HG03045 (cell line): Measurements from ENCODE around the gene PRPF38B.
A peak's percentile ranks its signal among the peaks of the same experiment; 100 is the strongest.

Experiments
- ATAC-seq: cut with Tn5 transposase; IDR thresholded peaks from one replicate; pipeline ENCODE4 v1.9.1; 2021; ENCODE audit warnings: mild to moderate bottlenecking, moderate library complexity; ENCODE audit not compliant: unreplicated experiment

Gene PRPF38B

DNA sequence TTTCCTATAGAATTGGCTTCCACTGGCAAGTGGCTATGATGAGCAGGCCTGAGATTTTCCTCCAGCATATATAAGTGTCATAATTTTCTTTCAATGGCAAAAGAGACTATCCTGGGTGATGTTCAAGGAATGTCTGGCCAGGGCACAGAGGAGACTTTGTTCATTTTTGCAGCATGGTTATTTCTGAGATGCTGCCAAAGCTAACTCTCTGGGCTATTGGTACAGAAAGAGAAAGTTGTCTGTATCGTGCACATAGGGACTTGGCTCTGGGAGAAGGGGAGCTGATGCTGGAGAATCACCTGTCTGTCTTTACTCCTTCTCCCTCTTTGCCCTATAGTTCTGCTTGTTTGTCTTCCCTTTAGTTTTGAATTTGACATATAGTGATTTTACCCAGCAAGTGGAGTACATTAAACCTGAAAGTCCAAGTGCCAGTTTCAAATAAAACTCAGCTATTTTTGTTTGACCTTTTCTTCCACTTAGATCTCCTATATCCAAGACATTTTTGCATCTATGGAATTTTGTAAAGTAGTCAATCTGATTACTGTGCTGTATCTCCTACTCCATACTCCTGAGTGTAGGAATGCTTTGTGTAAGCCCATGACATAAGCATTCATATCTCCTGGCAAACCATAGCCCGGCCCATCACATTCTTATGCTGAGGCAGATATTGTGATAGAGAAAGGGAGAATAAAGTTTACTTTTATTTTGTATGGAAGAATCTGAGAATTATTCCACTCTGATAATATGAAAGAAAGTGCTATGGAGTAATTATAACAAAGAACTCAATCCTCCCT is 24.5 kb downstream of the PRPF38B start:
- ATAC-seq = no peak

DNA sequence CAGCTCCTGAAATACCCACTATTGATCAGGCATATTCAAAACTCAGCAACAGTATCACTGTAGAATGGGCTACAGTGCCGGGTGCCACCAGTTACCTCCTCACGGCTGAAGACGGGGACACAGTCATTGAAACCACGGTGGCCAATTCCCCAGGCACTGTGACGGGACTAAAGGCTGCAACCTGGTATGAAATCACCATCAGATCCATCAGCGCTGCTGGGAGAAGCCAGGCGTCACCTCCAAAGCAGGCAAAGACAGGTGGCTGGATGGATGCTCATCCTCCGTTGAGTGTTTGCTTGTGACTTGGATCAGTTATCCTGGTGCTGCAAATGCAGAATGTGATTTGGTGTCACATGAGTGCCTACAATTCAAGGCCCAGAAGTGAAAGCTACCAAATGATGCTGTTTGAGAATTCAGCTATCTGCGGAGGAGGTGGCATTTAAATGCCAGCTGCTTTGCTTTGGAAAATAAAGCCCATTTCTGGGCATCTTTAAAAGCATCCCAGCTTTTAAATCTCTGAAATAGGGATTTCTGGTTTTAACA is 25.7 kb downstream of the PRPF38B start:
- no peak for ATAC-seq

GRCh38 chr1:108718927-108719655 is 27.0 kb downstream of the PRPF38B start:
- ATAC-seq = no peak

DNA sequence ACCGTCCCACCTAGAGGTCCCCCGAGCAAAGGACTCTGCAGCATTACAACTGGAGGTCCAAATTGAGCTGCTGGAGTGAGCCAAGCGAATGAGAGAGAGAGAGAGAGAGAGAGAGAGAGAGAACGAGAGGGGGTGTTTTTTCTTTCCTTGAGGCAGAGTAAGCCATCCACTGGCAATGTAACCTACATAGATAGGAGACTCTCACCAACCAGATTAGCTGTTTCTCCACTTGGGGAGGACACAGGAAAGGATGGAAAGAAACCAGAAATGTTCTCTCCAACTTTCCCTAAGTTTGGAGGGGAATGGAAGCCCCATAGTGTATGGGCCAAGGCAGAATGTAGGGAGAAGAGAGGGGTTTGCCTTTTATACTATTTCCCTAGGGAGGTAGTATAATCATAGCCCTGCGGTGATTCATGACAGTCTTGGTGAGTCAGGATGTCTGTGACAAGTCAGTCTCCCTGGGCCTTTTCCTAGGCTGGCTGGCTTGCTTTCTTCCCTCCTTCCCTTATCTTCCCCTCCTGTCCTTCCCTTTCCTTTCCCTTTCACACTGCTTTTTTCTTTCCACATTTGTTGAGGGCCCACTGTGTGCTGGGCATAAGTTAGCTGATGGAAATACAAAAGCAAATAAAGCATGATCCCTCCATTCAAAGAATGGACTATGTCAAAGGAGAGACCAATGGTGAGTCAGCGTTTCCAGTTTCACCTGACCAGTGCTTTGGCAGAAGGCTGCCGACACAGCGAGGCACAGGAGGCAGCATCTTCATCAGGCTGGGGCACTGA is 27.7 kb downstream of the PRPF38B start:
- no peak for ATAC-seq

DNA sequence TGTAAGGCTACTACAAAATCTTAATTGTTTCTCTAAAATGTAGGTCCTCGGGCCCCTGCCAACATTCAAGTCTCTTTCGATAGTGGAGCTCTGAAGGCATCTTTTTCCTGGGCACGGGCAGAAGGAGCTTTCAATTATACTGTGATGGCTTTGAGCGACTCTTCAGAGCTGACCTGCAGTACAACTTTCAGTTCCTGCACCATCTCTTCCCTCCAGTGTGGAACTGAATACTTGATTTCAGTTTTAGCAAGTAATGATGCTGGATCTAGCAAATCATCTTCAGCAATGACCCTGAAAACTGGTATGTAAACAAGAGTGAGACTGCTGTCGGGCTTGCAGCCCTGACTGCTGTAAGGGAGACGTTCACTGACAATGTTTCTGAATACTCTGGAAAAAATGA is 30.2 kb downstream of the PRPF38B start:
- ATAC-seq = no peak

GRCh38 chr1:108725906-108726305 is 33.8 kb downstream of the PRPF38B start:
- ATAC-seq = no peak

- ATAC-seq = no peak
Measured at GRCh38 chr1:108728327-108728923, 36.3 kb downstream of the PRPF38B start.

- no peak for ATAC-seq
Measured at GRCh38 chr1:108729481-108729880, 37.4 kb downstream of the PRPF38B start.

- ATAC-seq = no peak
Measured at GRCh38 chr1:108732398-108732797, 40.3 kb downstream of the PRPF38B start.

DNA sequence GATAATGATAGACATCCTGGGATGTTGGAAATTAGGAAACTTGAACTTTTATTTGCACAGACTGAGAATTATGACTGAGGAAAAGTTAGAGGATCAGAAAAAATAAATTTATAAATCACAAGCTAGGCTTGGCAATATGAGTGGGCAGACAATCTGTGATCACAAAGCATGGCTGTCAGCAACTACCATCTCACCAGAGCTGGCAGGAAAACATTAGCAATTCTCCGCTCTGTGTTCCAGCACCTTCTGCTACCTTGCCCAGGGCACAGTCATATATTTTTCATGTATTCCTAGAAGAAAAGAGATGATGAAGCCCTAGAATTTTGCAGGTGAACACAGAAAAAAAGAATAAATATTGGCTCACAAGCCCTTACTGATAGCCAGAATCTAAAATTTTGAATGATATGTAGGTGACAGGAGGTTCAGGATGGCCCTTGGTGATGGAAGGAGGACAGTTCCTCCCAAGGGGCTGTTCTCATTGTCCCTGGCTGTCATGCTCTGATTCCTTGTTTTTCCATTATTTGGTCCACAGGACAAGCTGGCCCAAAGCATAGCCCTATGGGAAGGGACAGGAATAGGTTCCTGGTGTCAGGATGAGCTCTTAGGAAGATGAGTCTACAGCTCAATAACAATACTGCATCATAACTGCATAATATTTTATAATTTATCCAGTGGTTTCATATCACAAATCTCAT is 42.2 kb downstream of the PRPF38B start:
- no peak for ATAC-seq

- ATAC-seq = no peak
Measured at GRCh38 chr1:108742253-108742652, 50.1 kb downstream of the PRPF38B start.

- no peak for ATAC-seq
Measured at GRCh38 chr1:108745980-108746381, 53.9 kb downstream of the PRPF38B start.

DNA sequence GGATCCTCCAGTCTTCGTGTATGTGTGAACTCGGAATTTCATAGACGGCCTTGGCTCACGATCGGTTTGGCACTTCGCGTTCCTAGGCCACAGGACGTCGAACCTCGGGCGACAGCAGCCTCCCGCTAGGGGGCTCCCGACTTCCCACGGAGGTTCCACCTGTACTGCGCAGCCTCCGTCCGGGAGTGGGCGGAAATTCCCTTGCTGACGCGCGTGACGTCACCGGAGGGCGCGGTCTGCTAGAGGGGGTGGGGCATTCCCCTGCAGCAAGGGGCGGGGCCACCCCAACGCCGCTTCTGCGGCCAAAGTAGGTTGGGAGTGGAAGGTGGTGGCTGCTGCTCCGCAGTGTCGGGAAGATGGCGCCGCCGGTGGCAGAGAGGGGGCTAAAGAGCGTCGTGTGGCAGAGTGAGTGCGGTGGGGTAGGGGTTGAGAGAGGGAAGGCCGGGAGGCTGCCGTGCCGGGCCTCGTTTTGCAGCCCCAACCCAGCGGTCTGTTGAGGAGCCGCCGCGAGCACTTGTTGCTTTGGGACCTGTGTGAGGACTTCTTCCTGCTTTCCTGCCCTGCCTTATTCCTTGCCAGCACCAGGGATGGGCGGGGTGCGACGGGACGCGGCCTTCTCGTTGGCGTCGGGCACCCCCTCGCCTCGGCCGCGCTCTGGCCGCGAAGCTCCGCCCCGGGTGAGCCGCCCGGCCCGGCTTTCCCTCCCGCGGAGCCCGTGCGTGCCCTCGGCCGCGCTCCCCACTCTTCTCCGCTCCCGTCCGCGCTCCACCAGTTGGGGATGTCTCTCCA is 54.5 kb downstream of the PRPF38B start, which contains the start of gene STXBP3:
STXBP3 (plus strand) TSS at position 293 of the 789 bp plus-strand sequence; CDS start at position 357, 64 bp downstream.
- ATAC-seq = peak; percentile 91

GRCh38 chr1:108747171-108747850 is 55.2 kb downstream of the PRPF38B start:
- peak; percentile 36 for ATAC-seq

GRCh38 chr1:108747898-108748297 is 55.8 kb downstream of the PRPF38B start:
- no peak for ATAC-seq

GRCh38 chr1:108749081-108749480 is 57.0 kb downstream of the PRPF38B start:
- ATAC-seq = no peak

DNA sequence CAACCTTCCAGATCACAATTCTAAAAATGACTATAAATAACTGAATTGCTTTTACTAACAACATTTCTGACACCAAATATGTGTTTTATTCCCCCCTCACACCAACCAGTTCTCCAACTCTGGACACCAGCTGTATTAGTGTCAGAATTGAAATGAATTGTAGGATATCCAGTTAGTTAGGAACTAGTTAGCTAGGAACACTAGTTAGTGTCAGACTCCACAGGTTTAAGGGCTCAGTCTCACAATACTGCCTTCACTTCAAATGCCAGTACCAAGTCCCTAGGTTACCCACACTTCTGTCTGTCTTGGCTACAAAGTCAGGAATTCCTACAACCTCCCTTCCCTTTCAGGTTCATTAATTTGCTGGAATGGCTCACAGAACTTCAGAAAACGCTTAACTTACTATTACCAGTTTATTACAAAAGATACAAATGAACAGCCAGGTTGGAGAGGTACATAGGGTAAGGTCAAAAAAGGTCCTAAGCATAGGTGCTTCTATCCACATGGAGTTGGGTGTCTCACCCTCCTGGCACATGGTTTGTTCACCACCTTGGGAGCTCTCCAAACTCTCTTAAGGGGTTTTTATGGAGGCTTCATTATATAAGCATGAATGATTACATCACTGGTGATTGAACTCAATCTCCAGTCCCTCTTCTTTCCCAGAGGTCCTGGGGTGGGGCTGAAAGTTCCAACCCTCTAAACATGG is 58.5 kb downstream of the PRPF38B start:
- ATAC-seq = no peak
